ENCODE data around the gene WASL.
"Not testable (repeated sequence)": the region's sequence is repeated elsewhere in the genome, so short reads cannot be mapped to it uniquely, and the experiment has no call there.

WASL gene

DNA sequence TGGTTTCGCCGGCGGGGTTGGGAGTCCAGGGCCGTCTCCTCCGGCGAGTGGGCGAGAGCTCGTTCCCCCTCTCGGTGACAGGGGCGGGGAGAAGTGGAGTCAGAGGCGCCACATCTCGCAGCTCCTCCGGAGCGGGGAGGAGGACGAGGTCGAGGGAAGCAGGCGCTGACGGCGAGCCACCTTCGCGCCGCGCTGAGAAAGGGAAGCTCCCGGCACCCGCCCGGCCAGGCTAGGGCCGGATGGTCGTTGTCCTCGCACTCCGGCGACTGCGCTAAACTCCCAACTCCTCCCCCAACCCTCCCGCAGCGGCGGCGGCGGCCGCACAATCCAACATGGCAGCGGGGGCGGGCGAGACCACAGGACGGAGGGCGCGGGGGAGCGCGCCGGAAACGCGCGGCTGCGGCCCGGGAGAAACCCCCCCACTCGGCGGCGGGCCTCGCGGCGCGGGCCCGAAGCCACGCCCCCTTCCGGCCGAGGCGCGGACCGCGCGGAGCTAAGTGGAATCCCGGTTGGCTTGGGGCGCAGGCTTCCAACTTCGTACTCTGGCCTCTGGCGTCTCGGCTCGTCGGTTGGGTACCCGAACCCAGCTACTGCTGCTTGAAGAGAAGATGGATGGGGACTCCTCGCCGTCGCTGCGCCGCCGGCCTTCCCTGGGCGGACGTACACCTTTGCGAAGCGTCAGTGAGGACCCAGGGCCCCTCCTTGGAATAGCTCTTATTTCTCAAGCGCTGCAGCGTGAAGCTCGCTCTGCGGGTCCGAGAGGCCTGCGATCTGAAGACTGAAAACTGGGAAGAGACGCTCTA lies at the start of gene WASL:
TSS of gene WASL (minus strand) at position 270 of the 803 bp plus-strand sequence. CDS start at position 1, 269 bp downstream.
- DNase-seq (ENCODE audit: low read depth) = peak; percentile 81

DNA sequence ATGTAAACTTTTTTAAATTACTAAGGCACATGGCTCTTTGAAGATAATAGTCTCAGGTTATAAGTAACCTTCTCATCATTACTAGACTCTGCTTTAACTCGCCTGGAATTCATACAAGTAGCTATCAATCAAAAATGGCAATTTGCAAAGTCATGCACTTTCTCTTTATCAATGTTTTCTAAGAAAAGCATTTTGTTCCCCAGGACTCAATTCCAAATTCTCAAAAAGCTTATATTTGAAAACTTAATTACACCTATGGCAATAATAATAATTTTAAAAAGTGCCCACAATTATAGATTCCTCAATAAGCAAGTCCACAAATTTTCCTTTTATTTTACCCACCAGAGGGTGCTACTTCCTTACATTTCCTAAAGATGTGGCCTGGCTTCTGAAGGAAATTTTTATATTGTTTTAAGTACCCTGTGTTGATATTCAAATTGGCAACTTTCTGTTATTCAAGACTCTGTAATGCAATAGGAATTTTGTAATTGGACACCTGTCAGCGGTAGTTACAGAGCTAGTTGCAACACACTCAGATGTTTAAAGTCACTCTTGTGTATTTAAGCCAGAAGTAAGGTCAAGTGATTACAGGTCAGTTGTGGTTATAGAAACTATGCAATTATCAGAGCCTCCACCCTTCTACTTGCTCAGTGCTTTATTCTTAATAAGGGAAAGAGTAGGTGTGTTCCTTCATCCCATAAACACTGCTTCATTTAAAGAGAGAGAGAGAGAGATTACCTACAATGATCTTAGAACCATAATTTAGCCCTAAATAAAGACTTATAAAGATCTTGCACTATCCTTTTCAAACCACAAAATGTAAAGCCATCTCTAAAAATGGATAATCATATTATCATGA lies 49.1 kb upstream of the WASL start:
- DNase-seq (ENCODE audit: low read depth) = no peak

DNA sequence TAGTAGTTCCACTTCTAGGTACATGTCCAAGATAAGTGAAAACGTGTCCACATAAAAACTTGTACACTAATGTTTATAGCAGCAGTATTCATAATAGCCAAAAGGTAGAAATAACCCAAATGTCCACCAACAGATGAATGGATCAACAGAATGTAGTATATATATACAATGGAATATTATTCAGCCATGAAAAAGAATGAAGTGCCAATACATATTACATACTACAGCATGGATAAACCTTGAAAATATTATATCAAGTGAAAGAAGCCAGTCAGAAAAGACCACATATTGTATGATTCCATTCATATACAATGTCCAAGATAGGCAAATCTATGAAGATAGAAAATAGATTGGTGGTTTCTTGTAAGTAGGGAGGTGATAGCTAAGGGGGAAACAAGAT lies 47.8 kb upstream of the WASL start:
- DNase-seq (ENCODE audit: low read depth) = no peak

- DNase-seq (ENCODE audit: low read depth) = no peak
Observed at GRCh38 chr7:123795917-123796316, 47.1 kb upstream of the WASL start.

GRCh38 chr7:123795116-123795515 lies 46.3 kb upstream of the WASL start:
- DNase-seq (ENCODE audit: low read depth) = not testable (repeated sequence)

- no peak for DNase-seq (ENCODE audit: low read depth)
Observed at GRCh38 chr7:123792547-123792946, 43.7 kb upstream of the WASL start.

DNA sequence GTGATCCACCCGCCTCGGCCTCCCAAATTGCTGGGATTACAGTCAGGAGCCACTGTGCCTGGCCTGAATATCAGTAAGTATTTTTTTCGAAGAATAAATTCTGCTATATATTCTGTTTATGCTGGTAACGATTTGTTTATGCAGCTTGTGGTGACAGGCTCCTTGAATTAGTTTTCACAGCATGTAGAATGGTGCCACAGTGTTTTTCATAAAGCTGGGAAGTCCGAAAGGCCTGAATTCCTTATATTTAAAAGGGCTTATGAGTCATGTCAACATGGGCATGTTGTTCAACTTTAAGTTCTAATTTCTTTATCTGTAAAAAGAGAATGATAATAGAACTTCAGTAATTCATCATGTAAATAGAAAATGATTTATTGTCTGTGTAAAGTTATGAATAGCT lies 42.2 kb upstream of the WASL start:
- no peak for DNase-seq (ENCODE audit: low read depth)

GRCh38 chr7:123789817-123790216 lies 41.0 kb upstream of the WASL start:
- DNase-seq (ENCODE audit: low read depth) = no peak

DNA sequence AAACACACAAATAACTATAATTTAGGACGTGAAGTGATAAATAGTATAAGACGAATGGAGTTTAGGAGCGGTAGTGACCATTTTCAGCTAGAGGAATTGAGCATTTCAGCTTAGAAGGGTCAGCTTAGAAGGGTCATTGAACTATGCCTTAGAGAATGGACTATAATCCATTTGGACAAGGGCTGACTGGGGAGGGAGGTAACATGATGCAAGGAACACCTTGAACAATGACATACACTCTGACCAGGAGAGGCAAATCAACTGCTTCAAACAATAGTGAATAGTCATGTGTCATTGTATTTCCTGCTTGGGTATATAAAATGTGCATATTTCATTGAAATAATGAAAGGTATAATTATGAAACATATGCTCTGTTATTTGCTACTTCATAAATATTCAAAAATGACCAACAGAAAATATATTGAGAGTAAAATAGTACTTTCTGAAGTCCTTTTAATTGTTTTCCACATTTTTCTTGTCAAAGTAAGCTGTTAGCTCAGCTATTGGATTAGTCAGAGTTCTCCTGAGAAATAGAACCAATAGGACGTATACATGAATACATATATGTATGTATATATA lies 40.5 kb upstream of the WASL start:
- no peak for DNase-seq (ENCODE audit: low read depth)

DNA sequence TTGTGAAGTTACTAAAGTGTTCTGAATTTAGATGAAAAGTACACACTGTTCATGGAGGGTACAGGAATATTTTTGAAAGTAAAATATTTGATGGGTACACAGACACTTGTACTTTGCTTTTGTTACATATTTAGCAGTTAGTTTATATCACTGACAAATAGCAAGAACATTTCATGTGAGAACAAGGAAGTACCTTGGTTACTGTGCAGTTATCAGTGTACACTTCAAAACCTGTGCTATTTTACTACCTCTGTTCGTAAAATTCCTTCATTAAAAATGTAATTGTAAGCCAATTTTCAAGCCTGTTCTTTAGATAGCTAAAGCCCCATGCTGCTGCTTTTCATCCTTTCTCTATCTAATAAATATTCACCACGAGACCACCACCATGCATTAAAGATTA lies 39.8 kb upstream of the WASL start:
- no peak for DNase-seq (ENCODE audit: low read depth)

- no peak for DNase-seq (ENCODE audit: low read depth)
Observed at GRCh38 chr7:123787220-123788007, 38.6 kb upstream of the WASL start.

DNA sequence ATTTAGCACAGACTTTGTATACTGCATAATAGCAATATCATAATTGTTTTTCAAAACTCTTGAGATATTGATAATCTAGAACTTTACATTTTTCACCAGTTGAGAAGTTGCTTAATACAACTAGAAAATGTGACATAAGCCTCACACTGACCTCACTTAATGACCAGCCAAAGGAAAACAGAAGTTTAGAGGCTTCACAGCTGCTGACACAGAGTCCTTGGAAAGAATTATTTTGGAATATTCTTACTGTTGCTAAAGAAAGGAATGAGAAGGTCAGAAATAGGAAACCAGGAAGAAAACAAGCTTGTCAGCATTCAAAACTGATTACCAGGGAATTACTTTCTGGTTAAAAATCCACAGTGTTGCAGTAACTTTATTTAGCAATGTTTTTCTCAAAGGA lies 35.5 kb upstream of the WASL start:
- no peak for DNase-seq (ENCODE audit: low read depth)

GRCh38 chr7:123783820-123784219 lies 35.0 kb upstream of the WASL start:
- no peak for DNase-seq (ENCODE audit: low read depth)

GRCh38 chr7:123782071-123782798 lies 33.4 kb upstream of the WASL start:
- DNase-seq (ENCODE audit: low read depth) = no peak

DNA sequence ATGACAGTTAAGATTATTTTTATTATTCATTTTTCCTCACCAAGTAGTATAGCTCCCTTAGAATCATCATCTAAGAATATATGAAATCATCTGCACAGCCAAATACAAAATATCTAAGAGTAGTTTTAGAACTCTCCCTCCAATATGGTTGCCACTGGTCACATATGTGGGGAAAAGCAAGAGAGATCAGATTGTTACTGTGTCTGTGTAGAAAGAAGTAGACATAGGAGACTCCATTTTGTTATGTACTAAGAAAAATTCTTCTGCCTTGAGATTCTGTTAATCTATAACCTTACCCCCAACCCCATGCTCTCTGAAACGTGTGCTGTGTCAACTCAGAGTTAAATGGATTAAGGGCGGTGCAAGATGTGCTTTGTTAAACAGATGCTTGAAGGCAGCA lies 31.7 kb upstream of the WASL start:
- DNase-seq (ENCODE audit: low read depth) = not testable (repeated sequence)

DNA sequence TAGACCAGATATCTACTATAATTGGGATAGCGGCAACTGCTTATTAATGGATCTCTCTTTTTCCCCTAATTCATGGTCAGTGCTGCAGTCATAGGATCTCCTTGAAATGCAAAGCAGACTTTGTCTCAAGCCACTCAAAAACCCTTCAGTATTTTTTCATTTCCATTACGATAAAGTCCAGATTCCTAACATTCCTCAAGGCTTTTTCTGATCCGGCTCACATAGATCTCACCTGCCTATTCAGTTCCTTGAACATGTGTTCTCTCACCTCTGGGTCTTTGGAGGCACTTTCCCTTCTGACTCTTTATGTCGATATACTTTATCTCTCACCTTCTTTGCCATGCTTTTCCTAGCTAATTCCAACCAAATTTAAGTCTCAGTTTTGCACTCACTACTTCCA lies 25.7 kb upstream of the WASL start:
- DNase-seq (ENCODE audit: low read depth) = no peak

DNA sequence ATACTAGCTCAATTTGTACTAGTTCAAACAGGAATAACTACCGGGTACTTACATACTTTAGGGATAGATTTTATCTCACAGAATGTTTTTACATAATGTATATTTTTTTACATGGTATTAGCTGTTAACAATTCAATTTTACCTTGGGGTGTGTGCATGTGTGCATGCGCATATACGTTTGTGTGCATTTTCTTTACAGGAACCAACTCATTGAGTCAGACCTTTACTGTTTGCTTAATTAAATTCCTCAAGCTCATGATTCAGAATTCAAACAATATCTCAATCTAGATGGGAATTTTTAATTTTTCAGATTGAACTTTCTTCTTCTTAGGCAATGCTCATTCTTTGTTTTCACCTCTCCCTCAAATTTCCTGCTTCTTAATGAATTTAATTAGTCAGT lies 24.7 kb upstream of the WASL start:
- DNase-seq (ENCODE audit: low read depth) = no peak

- no peak for DNase-seq (ENCODE audit: low read depth)
Observed at GRCh38 chr7:123772652-123773051, 23.8 kb upstream of the WASL start.

- DNase-seq (ENCODE audit: low read depth) = no peak
Observed at GRCh38 chr7:123771846-123772245, 23.0 kb upstream of the WASL start.

GRCh38 chr7:123771256-123771655 lies 22.5 kb upstream of the WASL start:
- DNase-seq (ENCODE audit: low read depth) = no peak

GRCh38 chr7:123770378-123770777 lies 21.6 kb upstream of the WASL start:
- DNase-seq (ENCODE audit: low read depth) = no peak
